Upper lobe of right lung (tissue), 1 donor: Measurements from ENCODE around the gene ELMOD2. TPM values are rescaled to one million over a fixed set of nuclear protein-coding genes. Genes with fewer than 3 reads are reported as not detected.
A peak's percentile ranks its signal among the peaks of the same experiment; 100 is the strongest.
"Not testable (repeated sequence)": the region's sequence is repeated elsewhere in the genome, so short reads cannot be mapped to it uniquely, and the experiment has no call there.

Source experiments
- ATAC-seq: fragments of 200-7000 bp; cut with Tn5 transposase; one replicate; pipeline ENCODE4 v1.9.1; 2020; ENCODE audit warnings: mild to moderate bottlenecking, moderate library complexity
- DNase-seq: peaks from one replicate; pipeline ENCODE4 v3.0.0-alpha.2; 2020
- H3K27ac ChIP-seq: fragments of 200-600 bp; one replicate; pipeline ENCODE4 v1.8.0; 2022
- H3K27me3 ChIP-seq: fragments of 200-600 bp; one replicate; pipeline ENCODE4 v1.8.0; 2022; ENCODE audit warnings: mild to moderate bottlenecking
- H3K36me3 ChIP-seq: fragments of 200-600 bp; one replicate; pipeline ENCODE4 v1.8.0; 2022
- H3K4me1 ChIP-seq: fragments of 200-600 bp; one replicate; pipeline ENCODE4 v1.8.0; 2022
- H3K4me3 ChIP-seq: fragments of 200-600 bp; one replicate; pipeline ENCODE4 v1.8.0; 2022; ENCODE audit warnings: mild to moderate bottlenecking
- H3K9me3 ChIP-seq: fragments of 200-600 bp; one replicate; pipeline ENCODE4 v1.8.0; 2022
- CTCF ChIP-seq: fragments of 200-600 bp; IDR thresholded peaks from one replicate; pipeline ENCODE4 v1.8.0; 2022; ENCODE audit warnings: antibody characterized with exemption
- intact Hi-C: fragments of 100-400 bp; cut with DNase I; formaldehyde crosslinking; loops from one replicate; pipeline ENCODE4 v1.11.0; 2022
- total RNA-seq: library from RNA; stranded (reverse); fragmentation: NEBNext Ultra II Directional; extraction: Animal tissue kit (Norgen Biotek cat#: 25700); gene quantifications from one replicate; pipeline ENCODE4 v1.2.1, GENCODE V29; 2021
- donor health status: DM: no; HTN: yes; CAD: no; lungs with severe emphysema.

Gene ELMOD2
- total RNA-seq, 1 donor from 2014 or later = 19.3 TPM

GRCh38 chr4:140499391-140499790 lies 24.6 kb upstream of the ELMOD2 start:
- no peak for TF ChIP-seq CTCF
- intact Hi-C loops = no loop called here
- no peaks in the 10 kb centered on the region for H3K36me3 ChIP-seq
- H3K4me3 ChIP-seq = no peak overlapping the region
- peaks cover 5% of the 10 kb centered on the region for H3K4me1 ChIP-seq
- DNase-seq (no peak), ATAC-seq (no peak)
- no peak overlapping the region for H3K27ac ChIP-seq
- peaks cover 44% of the 10 kb centered on the region for H3K27me3 ChIP-seq
- H3K9me3 ChIP-seq = no peaks in the 10 kb centered on the region

GRCh38 chr4:140504261-140504660 lies 19.7 kb upstream of the ELMOD2 start:
- Histone ChIP-seq H3K36me3 (no peaks in the 10 kb centered on the region), H3K9me3 (no peaks in the 10 kb centered on the region), H3K27ac (no peak overlapping the region), H3K4me1 (no peaks in the 10 kb centered on the region), H3K27me3 (peaks cover 10% of the 10 kb centered on the region), H3K4me3 (no peak overlapping the region)
- no peak for TF ChIP-seq CTCF
- intact Hi-C loops = no loop called here
- ATAC-seq = no peak
- DNase-seq = no peak

- intact Hi-C loops, ATAC-seq: not testable (repeated sequence)
Measured at GRCh38 chr4:140513765-140514164, 10.2 kb upstream of the ELMOD2 start.

GRCh38 chr4:140515423-140515822 lies 8.5 kb upstream of the ELMOD2 start:
- no peak overlapping the region for H3K27ac ChIP-seq
- no peak overlapping the region for H3K4me3 ChIP-seq
- ATAC-seq (no peak), DNase-seq (no peak)
- H3K36me3 ChIP-seq = no peaks in the 10 kb centered on the region
- H3K9me3 ChIP-seq = no peaks in the 10 kb centered on the region
- H3K4me1 ChIP-seq = no peaks in the 10 kb centered on the region
- H3K27me3 ChIP-seq = no peaks in the 10 kb centered on the region
- intact Hi-C loops = no loop called here
- no peak for TF ChIP-seq CTCF

More at GRCh38 chr4:140513765-140514164, 10.2 kb upstream of the ELMOD2 start:
- not testable (repeated sequence) for H3K9me3 ChIP-seq, H3K4me1 ChIP-seq, H3K4me3 ChIP-seq, H3K27ac ChIP-seq, H3K36me3 ChIP-seq, DNase-seq, H3K27me3 ChIP-seq

GRCh38 chr4:140523370-140523856 lies 555 bp upstream of the ELMOD2 start:
- no peak for ATAC-seq
- TF ChIP-seq CTCF = no peak
- Histone ChIP-seq H3K27me3 (no peaks in the 10 kb centered on the region), H3K36me3 (no peaks in the 10 kb centered on the region), H3K27ac (no peak overlapping the region), H3K9me3 (no peaks in the 10 kb centered on the region), H3K4me3 (peak overlapping the region; percentile 79), H3K4me1 (peaks cover 9% of the 10 kb centered on the region)
- DNase-seq = no peak
- intact Hi-C loops = no loop called here

GRCh38 chr4:140529434-140529833 lies 5.5 kb downstream of the ELMOD2 start:
- intact Hi-C loops = no loop called here
- ATAC-seq (no peak), DNase-seq (no peak)
- Histone ChIP-seq H3K27ac (no peak overlapping the region), H3K4me3 (no peak overlapping the region), H3K36me3 (no peaks in the 10 kb centered on the region), H3K27me3 (no peaks in the 10 kb centered on the region), H3K9me3 (no peaks in the 10 kb centered on the region), H3K4me1 (peaks cover 9% of the 10 kb centered on the region)
- TF ChIP-seq CTCF = no peak
